PFSK-1 (cell line): ENCODE data around the gene GTPBP3.

Experiments used
- FOXP2 ChIP-seq: optimal IDR thresholded peaks from 2 replicates; pipeline ENCODE3; 2011; ENCODE audit warnings: borderline replicate concordance, control low read depth, inconsistent platforms; ENCODE audit not compliant: insufficient read depth; ENCODE audit errors: extremely low read length, extremely low read depth
- POLR2AphosphoS5 ChIP-seq: IDR thresholded peaks from 2 replicates; pipeline ENCODE4 v1.6.1; 2012; ENCODE audit warnings: low read depth, mild to moderate bottlenecking, control low read depth, low read length, moderate library complexity
- SIN3A ChIP-seq: IDR thresholded peaks from 2 replicates; pipeline ENCODE4 v1.6.1; 2012; ENCODE audit warnings: mild to moderate bottlenecking, low read length, moderate library complexity, borderline replicate concordance; ENCODE audit not compliant: insufficient read depth
- TAF1 ChIP-seq: IDR thresholded peaks from 2 replicates; pipeline ENCODE4 v1.6.1; 2012; ENCODE audit warnings: low read length, control low read depth, borderline replicate concordance; ENCODE audit not compliant: insufficient read depth

DNA sequence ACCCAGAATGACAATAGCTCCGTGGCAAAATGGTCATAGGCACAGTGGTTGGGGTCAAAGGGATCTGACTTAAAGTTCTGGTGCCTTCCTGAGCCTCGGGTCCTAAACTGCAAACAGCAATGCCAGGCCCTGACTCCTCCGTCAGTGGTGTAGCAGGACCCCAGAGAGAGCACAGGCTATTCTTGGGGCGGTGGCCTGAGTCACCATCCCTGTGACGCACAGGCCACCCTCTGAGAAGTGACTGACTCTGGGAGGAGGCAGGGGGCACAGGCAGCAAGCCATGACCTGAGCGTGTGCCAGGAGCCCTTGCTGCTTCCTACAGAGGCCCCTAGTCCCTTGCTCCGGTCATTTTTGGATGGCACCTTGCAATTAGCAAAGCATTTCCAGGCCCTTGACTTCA lies 21.0 kb downstream of the GTPBP3 start:
- TF ChIP-seq POLR2AphosphoS5 (no peak), FOXP2 (no peak), SIN3A (no peak), TAF1 (no peak)
